Activated T-helper 1 cell treated with anti-CD3 and anti-CD28 coated beads, Interleukin-2, amount 50 U/mL, for 16 hours (primary cell): ENCODE results near the gene OTOS.

ENCODE experiments used
- DNase-seq, 2 donors: peaks; one replicate each; pipeline ENCODE4 v3.0.0-alpha.2; 2020; ENCODE audit warnings: low read depth in 1 of 2, low spot score in 1 of 2

The OTOS gene

DNA sequence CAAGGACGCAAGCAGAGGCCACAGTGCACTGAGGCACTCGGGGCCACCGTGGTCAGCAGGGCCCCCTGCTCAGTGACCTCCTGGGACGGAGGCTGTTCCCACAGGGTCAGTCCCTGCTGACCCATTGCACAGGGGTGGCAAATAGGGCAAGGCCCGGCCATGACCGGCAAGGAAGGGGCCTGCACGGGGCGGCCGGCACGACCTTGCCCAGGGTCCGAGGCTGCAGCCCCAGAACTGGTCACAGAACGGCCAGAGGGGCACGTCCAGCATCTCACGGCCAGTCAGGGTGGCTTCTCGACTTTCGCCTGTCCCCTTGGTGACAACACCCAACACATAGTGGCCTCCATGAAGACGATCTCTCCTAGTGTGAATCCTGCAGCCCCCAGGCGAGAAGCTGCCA is 27.6 kb upstream of the OTOS start:
- DNase-seq, result no peak

GRCh38 chr2:240167588-240167880 is 27.1 kb upstream of the OTOS start:
- no peak for DNase-seq

- DNase-seq, result no peak
These were observed 26.5 kb upstream of the OTOS start for GRCh38 chr2:240166761-240167587.

DNA sequence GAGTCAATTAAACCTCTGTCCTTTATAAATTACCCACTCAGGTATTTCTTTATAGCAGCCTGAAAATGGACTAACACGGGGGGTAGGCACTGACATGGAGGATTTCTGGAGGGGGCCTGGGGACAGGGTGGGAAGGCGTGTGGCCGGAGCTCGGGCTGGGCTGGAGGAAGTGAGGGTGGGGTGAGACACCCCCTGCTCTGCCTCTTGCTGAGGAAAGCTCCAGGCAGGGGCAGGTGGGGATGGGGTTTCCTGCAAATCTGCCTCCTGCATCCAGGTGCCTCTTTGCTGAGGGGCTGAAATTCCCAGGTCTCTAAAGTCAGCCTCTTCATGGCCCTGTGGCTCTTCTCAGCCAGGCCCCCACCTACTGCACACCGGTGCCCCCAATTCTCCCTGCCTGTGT is 25.7 kb upstream of the OTOS start:
- no peak for DNase-seq

DNA sequence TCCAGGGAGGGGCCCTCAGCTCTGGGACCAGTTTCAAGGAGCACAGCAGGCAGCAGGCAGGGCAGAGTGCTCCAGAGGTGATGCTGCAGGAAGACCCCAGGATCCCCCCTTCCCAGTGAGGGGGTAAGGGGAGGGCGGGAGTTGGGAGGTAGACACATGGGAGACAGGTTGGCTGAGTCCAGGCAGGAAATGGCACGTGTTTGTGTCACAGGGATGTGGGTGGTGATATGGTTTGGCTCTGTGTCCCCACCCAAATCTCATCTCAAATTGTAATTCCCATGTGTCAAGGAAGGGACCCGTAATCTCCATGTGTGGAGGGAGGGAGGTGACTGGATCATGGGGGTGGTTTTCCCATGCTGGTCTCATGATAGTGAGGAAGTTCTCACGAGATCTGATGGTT is 25.2 kb upstream of the OTOS start:
- no peak for DNase-seq

DNA sequence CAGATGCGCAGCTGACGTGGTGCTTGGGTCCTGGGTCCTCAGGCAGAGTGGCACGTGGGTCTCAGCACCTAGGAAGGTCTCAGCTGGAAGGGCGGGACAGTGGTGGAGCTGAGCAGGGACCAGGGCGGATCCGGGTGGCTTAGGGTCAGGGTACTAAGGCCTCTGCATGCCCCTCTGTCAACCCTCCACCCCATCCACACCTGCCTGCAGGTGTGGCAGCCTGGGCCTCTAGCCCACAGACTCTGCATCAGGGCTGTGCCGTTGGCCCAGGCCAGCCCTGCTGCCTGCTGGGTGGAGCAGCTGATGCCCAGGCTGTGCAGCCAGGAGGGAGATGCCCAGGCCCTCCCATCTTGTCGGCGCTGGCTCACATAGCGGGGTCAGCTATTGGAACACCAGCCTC is 24.6 kb upstream of the OTOS start:
- no peak for DNase-seq

GRCh38 chr2:240164586-240164985 is 24.1 kb upstream of the OTOS start:
- no peak for DNase-seq

GRCh38 chr2:240163844-240164574 is 23.6 kb upstream of the OTOS start:
- DNase-seq, result no peak

GRCh38 chr2:240162939-240163714 is 22.7 kb upstream of the OTOS start:
- DNase-seq, result no peak

DNA sequence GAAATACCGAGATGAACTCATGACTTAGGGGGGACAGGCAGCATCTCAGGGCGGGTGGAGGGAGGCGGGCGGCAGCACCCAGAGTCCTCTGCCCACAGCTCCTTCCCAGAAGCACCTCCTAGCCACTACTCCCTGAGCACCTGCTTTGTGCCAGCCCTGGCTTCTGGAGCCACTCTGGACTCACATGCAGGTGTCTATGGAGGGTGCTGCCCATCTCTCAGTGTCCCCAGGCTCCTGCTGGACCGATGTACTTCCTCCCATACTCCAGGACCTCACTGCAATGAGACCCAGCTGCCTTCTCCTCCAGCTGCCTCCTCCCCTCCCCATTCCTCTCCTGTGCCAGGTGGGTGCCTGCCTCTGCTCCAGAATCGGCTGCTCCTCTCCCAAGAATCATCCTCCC is 22.1 kb upstream of the OTOS start:
- no peak for DNase-seq

GRCh38 chr2:240162032-240162431 is 21.6 kb upstream of the OTOS start:
- no peak for DNase-seq

GRCh38 chr2:240161087-240161750 is 20.8 kb upstream of the OTOS start:
- no peak for DNase-seq

- no peak for DNase-seq
These were observed 20.0 kb upstream of the OTOS start for GRCh38 chr2:240160291-240161086.

- no peak for DNase-seq
These were observed 18.9 kb upstream of the OTOS start for GRCh38 chr2:240159251-240159839.

DNA sequence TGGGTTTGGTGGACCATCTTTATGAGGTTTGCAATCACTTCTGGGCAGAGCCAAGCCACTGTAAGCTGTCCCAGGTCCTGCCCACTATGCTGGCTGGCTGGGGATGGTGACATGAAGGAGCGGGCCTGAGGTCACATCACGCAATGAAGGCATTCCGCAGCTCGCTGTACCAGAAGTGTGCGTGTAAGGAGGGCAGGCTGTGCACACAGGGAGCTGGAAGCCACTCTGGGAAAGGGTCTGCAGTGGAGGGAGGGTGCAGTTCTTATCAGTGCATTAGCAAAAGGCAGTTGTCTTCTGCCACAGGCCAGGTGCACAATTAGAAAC is 16.7 kb upstream of the OTOS start:
- DNase-seq, result no peak

DNA sequence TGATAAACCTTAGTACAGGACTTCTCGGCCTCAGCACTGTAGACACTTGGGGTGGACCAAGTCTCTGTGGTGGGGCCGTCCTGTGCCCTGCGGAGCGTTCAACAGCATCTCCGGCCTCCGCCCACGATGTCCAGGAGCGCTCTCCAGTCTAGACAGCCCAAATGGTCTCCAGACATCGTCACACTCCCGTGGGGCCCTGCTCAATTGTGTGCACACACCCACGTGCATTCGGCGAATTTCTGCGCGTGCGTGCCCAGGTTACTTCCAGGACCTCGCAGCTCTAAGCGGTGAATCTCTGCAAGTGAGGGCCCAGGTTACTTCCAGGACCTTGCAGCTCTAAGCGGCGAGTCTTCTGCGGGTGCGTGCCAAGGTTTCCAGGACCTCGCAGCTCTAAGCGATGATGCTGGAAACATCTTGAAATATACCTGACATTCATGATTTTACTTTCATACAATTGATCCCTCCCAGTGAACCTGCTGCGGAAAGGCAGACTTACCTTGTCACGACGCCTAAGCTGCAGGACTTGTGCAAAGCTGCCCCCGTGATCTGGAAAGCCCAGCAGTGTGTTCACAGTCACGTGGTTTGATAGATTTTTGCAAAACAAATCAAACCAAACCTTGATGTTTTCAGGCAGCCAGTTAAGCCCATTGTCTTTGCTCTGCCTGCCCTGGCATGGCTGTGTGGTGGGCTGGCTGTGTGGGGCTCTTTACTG is 16.1 kb upstream of the OTOS start:
- DNase-seq, result no peak

GRCh38 chr2:240155745-240156390 is 15.4 kb upstream of the OTOS start:
- no peak for DNase-seq

- DNase-seq, result no peak
These were observed 14.7 kb upstream of the OTOS start for GRCh38 chr2:240155048-240155744.

DNA sequence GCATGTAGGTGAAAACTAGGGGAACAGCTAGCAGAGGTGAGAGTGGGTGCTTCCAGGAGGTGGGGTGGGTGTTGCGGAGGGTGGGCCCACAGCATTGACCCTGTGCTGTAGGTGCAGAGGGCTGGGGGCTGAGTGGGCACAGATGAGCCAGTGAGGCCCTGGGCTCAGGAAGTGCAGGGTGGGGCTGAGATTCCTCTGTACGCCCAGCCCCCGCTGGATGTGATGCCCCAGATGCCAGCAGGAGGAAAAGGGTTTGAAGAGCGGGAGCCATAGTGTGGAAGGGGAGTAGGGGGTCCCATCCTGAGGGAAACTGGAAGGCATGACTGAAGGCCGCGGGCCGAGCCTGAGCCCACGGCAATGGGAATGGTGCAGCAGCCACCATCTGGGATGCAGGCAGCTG is 14.1 kb upstream of the OTOS start:
- no peak for DNase-seq
